Measurements from ENCODE around the gene DNAI1. TPM values are rescaled to one million over a fixed set of nuclear protein-coding genes. Genes with fewer than 3 reads are reported as not detected.

DNAI1 gene
- polyA plus RNA-seq, 4 donors = 1.9 to 2.2 (median 1.9) TPM

Other genes with a start within 250 kb of the DNAI1 start
- 1 to 10 TPM; 5.4 to 6.2 (median 5.9) TPM for gene KIF24, start 129.5 kb upstream of the DNAI1 start, polyA plus RNA-seq (ENCODE audit: insufficient read length in 4 of 4)
- 10 to 100 TPM; 21.7 to 27.6 (median 25.2) TPM for gene NUDT2, start 129.2 kb upstream of the DNAI1 start, polyA plus RNA-seq (ENCODE audit: insufficient read length in 4 of 4)
- 10 to 100 TPM in 2 of 4 donors, 1 to 10 TPM in 2; 7.6 to 11.5 (median 9.6) TPM for gene MYORG, start 81.9 kb upstream of the DNAI1 start, polyA plus RNA-seq (ENCODE audit: insufficient read length in 4 of 4)
- 10 to 100 TPM; 13.7 to 15.4 (median 14.1) TPM for gene FAM219A, start 235 bp upstream of the DNAI1 start, polyA plus RNA-seq (ENCODE audit: insufficient read length in 4 of 4)
- gene ENHO, start 64.2 kb downstream of the DNAI1 start, polyA plus RNA-seq (ENCODE audit: insufficient read length in 4 of 4) = 1 to 10 TPM in 3 of 4 donors, under 1 TPM in 1; 0.74 to 2.8 (median 1.8) TPM
- gene CNTFR, start 130.9 kb downstream of the DNAI1 start, polyA plus RNA-seq (ENCODE audit: insufficient read length in 4 of 4) = 10 to 100 TPM; 42.5 to 53.8 (median 46.6) TPM
- gene RPP25L, start 153.3 kb downstream of the DNAI1 start, polyA plus RNA-seq (ENCODE audit: insufficient read length in 4 of 4) = 10 to 100 TPM; 23.9 to 36.7 (median 30.0) TPM
- gene DCTN3, start 161.7 kb downstream of the DNAI1 start, polyA plus RNA-seq (ENCODE audit: insufficient read length in 4 of 4) = 100 to 1,000 TPM in 2 of 4 donors, 10 to 100 TPM in 2; 95.5 to 108 (median 99.3) TPM
- under 1 TPM in 1 of 4 donors, not detected in 3; 0.12 TPM for gene ARID3C, start 170.3 kb downstream of the DNAI1 start, polyA plus RNA-seq (ENCODE audit: insufficient read length in 4 of 4)
- gene SIGMAR1, start 179.0 kb downstream of the DNAI1 start, polyA plus RNA-seq (ENCODE audit: insufficient read length in 4 of 4) = 10 to 100 TPM; 48.2 to 52.6 (median 49.9) TPM
- gene GALT, start 187.9 kb downstream of the DNAI1 start, polyA plus RNA-seq (ENCODE audit: insufficient read length in 4 of 4) = 10 to 100 TPM; 65.4 to 71.6 (median 66.1) TPM
- gene IL11RA, start 193.4 kb downstream of the DNAI1 start, polyA plus RNA-seq (ENCODE audit: insufficient read length in 4 of 4) = 10 to 100 TPM; 47.7 to 66.7 (median 53.4) TPM
- under 1 TPM; 0.28 to 0.71 (median 0.54) TPM for gene CCL27, start 203.9 kb downstream of the DNAI1 start, polyA plus RNA-seq (ENCODE audit: insufficient read length in 4 of 4)
- 1 to 10 TPM in 1 of 4 donors, not detected in 3; 1.6 TPM for gene CCL19, start 232.5 kb downstream of the DNAI1 start, polyA plus RNA-seq (ENCODE audit: insufficient read length in 4 of 4)